Astrocyte of the cerebellum (primary cell): ENCODE results near the gene PI16.
"Not testable (repeated sequence)": the region's sequence is repeated elsewhere in the genome, so short reads cannot be mapped to it uniquely, and the experiment has no call there.

ENCODE experiments used
- DNase-seq: peaks from one replicate; pipeline ENCODE4 v3.0.0-alpha.2; 2011; ENCODE audit warnings: low read depth
- H3K4me3 ChIP-seq: 2 replicates; pipeline ENCODE4 v1.5.1; 2011; ENCODE audit warnings: mild to moderate bottlenecking, low read depth, low read length, moderate library complexity
- in situ Hi-C: cut with HindIII; loops from 2 replicates; pipeline ENCODE4 v1.10.0; 2017; ENCODE audit warnings: low sequenced_read_pairs
- TF ChIP-seq, protein P1 (sequence below): IDR thresholded peaks from 2 replicates; pipeline ENCODE4 v1.5.1; 2012; ENCODE audit warnings: low read length, low read depth, moderate library complexity, mild to moderate bottlenecking; ENCODE audit errors: missing control alignments

The PI16 gene

GRCh38 chr6:36945301-36945700 is 9.2 kb upstream of the PI16 start:
- in situ Hi-C loops = no loop called here
- TF ChIP-seq, protein P1, sequence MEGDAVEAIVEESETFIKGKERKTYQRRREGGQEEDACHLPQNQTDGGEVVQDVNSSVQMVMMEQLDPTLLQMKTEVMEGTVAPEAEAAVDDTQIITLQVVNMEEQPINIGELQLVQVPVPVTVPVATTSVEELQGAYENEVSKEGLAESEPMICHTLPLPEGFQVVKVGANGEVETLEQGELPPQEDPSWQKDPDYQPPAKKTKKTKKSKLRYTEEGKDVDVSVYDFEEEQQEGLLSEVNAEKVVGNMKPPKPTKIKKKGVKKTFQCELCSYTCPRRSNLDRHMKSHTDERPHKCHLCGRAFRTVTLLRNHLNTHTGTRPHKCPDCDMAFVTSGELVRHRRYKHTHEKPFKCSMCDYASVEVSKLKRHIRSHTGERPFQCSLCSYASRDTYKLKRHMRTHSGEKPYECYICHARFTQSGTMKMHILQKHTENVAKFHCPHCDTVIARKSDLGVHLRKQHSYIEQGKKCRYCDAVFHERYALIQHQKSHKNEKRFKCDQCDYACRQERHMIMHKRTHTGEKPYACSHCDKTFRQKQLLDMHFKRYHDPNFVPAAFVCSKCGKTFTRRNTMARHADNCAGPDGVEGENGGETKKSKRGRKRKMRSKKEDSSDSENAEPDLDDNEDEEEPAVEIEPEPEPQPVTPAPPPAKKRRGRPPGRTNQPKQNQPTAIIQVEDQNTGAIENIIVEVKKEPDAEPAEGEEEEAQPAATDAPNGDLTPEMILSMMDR = no peak
- no peak overlapping the region for H3K4me3 ChIP-seq
- DNase-seq = no peak

- no peak overlapping the region for H3K4me3 ChIP-seq
- in situ Hi-C loops = no loop called here
- TF ChIP-seq, protein P1 = no peak
- no peak for DNase-seq
Measured at GRCh38 chr6:36946526-36946925, 8.0 kb upstream of the PI16 start.

- TF ChIP-seq, protein P1 = no peak
- no peak overlapping the region for H3K4me3 ChIP-seq
- in situ Hi-C loops = no loop called here
- DNase-seq = no peak
Measured at GRCh38 chr6:36947570-36948351, 6.8 kb upstream of the PI16 start.

DNA sequence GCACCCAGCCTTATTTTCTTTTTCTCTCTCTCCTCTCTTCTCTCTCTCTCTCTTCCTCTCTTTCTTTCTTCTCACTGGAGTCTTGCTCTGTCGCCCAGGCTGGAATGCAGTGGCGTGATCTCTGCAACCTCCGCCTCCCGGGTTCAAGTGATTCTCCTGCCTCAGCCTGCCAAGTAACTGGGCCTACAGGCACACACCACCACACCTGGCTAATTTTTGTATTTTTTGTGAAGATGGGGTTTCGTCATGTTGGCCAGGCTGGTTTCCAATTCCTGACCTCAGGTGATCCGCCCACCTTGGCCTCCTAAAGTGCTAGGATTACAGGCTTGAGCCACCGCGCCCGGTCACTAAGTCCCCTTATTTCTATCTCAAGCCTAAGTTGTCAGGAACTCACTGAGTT is 5.5 kb upstream of the PI16 start:
- DNase-seq, H3K4me3 ChIP-seq, in situ Hi-C loops: not testable (repeated sequence)

GRCh38 chr6:36949636-36950035 is 4.9 kb upstream of the PI16 start:
- in situ Hi-C loops = no loop called here
- H3K4me3 ChIP-seq = no peak overlapping the region
- TF ChIP-seq, protein P1 = no peak
- no peak for DNase-seq

DNA sequence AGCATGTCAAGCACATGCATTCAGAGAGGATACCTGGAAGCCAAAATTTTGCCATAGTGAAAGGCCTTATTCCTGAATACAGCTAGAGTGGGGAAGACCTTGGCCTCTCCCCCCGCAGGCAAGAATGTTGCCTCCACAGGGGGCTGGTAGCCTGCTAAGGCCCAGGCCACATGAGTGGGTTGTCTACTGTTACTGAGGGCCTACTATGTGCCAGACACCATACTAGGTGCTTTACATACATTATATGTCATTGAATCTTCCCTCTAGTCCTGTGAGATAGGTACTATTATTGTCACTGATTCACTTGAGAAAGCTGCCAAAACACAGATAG is 642 bp upstream of the PI16 start:
- DNase-seq = no peak
- no peak overlapping the region for H3K4me3 ChIP-seq
- in situ Hi-C loops = no loop called here
- TF ChIP-seq, protein P1 = no peak

GRCh38 chr6:36955136-36955535 is 598 bp downstream of the PI16 start:
- no peak for DNase-seq
- TF ChIP-seq, protein P1 = no peak
- no peak overlapping the region for H3K4me3 ChIP-seq
- in situ Hi-C loops = no loop called here
